HG02840 (cell line): ENCODE measurements around the gene ARHGAP8.

Experiments used
- ATAC-seq: cut with Tn5 transposase; IDR thresholded peaks from one replicate; pipeline ENCODE4 v1.9.1; 2021; ENCODE audit warnings: mild to moderate bottlenecking, moderate library complexity, moderate number of reproducible peaks; ENCODE audit not compliant: unreplicated experiment, low FRiP score

The ARHGAP8 gene

DNA sequence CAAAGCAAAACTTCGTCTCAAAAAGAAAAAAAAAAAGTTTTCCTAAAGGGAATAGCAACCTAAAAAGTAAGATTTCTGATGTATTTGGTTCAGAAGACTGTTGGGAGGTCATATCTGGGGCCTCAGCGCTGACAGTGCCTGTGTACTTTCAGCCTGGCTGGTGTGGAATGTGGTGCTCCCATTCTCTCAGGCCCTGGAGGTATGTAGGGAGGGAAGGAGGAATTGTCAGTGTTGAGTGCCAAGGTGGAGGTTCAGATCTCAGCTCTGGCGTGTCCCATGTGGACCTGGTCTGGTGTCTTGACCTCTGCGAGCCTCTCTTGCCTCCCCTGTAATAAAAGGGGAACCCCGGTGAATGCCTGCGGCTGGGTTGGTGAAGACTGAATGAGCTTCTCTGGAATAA lies 28.0 kb upstream of the ARHGAP8 start:
- ATAC-seq = no peak

DNA sequence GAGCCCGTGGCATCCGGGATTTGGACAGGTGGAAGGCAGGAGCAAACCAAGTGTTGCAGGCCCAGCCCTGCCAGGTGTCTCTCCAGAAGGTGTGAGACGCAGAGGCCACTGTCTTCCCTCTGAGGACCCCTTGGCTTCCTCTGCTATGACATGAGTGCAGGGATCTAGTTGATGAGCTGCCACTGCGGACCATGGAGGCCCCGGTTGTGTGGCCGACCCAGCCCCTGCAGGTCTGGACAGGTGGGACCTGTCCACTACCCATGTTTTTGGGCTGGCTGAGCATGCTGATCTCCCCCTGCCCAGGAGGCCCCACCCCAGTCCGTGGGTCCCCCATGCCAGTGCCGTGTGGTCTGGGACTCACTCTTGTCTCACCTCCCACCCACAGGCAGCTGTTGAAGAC lies 27.5 kb upstream of the ARHGAP8 start:
- no peak for ATAC-seq

DNA sequence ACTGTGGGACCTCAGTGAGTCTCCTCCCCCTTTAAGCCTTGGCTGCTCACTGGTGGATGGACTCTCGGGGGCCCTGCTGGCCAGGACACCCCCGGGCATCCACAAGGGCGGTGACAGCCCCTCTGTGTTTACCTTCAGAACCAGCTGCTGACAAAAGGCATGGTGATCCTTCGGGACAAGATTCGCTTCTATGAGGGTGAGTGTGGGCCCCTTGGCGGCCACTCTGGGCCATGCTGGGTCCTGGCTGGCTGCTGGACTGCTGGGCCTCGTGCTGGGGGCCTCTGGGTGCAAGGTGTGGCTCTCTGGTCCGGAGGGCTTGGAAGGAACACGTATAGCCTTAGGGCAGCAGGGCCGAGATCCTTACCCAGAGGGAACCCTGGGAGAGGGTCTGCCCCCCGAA lies 25.9 kb upstream of the ARHGAP8 start:
- no peak for ATAC-seq

DNA sequence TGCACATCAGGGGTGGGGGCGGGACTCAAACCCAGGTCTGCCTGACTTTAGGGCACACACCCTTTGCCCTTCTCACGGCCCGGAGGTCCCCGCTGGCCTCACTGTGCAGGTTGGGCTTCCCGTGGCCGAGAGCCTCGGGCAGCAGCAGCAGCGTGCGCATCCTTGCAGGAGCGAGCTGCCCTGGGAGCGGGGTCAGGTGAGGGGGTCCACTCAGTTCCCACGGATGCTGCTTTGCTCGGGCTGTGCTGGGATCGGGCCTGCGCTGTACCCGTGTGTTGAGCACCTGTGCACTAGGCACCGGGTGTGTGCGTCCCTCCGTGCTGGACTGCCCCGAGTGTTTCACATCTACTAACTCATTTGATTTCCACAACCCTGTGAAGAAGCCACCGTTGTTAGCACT lies 25.2 kb upstream of the ARHGAP8 start:
- ATAC-seq = no peak

DNA sequence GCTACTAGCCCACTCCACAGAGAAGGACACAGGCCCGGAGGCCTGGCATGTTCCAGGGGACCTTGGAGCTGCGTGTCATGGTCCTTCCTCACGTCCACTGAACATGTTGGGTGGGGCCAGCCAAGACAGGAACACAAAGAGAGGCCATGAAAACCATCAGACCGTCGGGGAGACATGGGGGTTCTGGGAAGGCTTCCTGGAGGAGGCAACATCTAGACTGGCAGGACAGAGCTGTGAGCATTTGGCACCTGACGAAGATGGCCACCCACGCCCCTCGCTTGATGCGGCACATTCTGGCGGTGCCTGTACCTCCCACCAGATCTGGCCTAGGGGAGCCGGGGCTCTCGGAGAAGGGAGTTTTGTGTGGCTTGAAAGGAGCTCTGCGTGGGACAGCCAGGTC lies 24.7 kb upstream of the ARHGAP8 start:
- ATAC-seq = no peak

DNA sequence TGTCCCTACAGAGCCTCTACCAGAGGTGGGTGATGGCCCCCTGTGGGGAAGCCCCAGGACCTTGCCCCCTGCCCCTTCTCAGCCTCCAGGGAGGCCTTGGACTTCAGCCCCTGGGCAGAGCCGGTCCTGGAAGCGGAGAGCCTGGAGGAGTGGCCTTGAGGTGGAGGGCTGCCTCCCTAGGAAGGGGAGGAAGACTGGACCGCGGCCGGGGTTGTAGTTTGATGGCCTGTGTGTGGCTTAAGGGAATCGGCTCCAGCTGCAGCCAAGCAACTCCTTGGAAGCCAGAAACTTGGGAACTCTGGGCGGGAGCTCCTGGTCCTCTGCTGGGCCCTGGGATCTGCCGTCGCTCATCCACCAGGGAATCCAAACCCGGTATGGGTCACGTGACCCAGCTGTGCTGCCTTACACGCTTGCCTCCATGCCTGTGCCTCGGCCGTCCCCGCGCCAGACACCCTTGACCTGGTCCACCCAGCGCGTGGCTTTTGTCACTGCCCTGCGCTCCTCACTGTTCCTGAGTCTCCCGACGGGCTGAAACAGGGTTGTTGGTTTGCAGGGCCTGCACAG lies 23.5 kb upstream of the ARHGAP8 start:
- no peak for ATAC-seq

DNA sequence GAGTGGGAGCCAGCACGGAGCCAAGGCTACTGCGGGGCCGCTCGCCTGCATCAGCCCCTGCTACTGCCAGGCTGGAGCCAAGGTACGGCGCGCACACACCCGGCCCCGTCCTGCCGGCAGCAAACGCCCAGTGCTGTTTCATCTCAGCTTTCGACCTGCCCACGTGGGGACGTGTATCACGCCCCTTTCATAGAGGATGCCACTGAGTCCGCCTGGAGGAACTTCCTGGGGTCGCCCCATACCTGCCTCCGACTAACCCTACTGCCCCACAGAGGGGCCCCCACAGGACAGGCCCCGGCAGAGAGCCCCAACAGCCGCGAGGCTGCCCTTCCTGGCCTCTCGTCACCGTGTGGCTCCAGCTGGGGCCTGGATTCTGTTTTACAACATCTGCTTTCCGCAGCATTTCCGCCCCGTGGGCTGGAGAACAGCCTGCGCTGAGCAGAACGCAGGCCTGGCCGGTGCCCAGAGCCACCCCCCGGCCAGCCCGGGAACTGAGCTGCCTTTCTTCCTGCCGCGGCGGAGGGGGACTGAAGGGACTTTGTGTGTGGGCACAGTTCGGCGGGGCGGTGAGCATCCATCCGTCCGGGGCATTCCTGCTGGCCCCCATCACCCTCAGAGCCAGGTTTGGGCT lies 22.9 kb upstream of the ARHGAP8 start:
- no peak for ATAC-seq

DNA sequence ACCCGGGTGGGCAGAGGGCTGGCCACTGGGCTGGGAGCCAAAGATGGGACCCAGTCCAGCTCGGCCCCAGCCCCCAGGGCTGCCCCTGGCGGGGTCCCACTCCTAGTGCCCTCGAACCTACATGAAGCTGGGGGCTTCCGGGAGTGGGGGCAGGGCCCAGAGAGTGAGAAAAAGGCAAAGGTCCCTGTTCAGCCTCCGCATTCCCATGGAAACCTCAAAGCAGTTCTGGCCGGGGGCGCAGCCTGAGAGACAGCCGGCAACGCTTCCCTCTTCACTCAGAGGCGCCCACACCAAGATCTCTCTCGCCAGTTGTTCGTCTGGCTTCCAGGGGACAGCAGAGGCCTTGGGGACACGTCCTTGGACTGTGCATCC lies 22.4 kb upstream of the ARHGAP8 start:
- no peak for ATAC-seq

DNA sequence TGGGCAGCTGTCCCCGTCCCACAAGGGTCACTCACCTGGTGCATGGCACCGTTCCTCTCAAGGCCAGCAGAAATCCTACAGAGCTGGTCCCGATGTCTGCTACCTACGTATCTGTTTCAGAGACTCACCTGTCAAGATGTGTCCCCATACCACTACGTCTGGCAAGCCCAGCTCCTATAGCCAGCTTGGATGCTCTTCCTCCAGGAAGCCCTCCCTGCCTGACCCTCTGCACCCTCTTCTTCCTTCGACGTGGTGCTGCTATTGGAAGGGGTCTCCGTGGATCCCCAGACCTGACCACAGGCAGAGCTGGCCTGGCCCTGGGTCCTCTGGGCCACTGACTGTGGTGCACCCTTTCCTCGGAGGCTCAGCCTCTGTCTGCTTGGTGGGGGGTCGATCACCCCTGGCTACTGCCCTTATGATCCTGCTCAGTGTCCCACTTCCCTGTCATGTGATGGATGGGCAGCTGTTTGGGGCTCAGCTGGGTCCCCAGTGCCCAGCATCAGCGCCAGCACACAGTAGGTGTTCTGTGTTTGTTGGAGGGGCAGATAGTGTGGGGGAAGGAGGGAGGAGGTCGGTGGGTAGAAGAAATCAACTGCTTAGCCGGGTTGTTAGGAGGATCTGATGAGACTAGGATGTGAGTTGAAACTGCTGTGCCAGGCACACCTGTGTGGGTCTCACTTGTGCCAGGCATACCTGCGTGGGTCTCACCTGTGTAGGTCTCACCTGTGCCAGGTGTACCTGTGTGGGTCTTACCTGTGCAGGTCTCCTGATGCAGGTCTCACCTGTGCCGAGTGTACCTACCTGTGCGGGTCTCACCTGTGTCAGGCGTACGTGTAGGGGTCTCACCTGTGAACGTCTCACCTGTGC lies 21.7 kb upstream of the ARHGAP8 start:
- no peak for ATAC-seq

DNA sequence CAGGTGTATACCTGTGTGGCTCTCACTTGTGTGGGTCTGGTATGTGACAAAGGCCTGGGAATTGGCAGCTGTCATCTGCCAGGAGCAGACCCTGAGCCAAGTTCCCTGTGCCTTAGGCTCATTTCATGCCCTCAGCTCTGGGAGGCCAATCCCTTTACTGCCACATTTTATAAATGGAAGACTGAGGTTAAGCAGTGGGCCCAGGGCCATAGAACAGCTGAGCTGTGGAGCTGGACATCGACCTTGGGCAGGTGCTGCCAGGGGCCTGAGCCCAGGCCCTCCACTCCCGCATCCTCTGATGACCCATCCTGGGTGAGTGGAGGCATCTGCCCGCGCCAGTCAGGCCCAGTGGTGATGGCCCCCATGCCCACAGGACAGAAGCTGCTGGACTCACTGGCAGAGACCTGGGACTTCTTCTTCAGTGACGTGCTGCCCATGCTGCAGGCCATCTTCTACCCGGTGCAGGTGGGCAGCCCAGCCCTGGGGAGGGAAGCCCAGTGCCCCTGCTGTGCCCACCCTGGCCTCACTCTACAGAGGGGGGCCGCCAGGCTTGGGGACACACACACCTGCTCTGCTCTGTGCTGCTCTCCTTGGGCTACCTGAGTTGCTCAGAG lies 20.9 kb upstream of the ARHGAP8 start:
- ATAC-seq = no peak

DNA sequence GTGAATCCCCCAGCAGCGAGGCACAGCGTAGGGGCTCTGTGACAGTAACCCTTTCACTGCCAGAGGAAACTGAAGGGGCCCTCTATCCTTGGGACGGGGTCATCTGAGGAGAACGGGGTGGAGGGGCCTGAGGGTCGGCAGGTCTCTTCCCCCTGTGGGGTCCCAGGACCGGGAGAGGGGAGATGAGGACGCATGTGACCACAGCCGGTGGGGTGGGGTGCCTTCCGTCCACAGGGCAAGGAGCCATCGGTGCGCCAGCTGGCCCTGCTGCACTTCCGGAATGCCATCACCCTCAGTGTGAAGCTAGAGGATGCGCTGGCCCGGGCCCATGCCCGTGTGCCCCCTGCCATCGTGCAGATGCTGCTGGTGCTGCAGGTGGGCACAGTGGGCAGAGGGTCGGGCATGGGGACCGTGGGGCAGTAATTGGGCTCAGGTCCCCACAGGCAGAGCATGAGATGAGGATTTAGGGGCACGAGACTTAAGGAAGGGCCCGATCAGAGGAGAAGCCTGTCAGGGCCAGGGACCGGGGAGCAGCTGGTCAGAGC lies 20.3 kb upstream of the ARHGAP8 start:
- no peak for ATAC-seq

DNA sequence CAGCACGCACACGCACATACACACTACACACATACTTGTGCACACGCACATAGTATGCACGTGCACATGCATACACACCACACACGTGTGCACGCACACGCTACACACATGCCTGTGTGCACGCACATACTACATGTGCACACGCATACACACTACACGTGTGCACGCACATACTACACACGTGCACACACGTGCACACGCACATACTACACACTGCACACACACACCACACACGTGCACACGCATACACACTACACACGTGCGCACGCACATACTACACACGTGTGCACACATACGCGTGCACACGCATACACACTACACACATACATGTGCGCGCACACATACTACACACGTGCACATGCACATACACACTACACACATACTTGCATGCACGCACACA lies 19.7 kb upstream of the ARHGAP8 start:
- no peak for ATAC-seq

DNA sequence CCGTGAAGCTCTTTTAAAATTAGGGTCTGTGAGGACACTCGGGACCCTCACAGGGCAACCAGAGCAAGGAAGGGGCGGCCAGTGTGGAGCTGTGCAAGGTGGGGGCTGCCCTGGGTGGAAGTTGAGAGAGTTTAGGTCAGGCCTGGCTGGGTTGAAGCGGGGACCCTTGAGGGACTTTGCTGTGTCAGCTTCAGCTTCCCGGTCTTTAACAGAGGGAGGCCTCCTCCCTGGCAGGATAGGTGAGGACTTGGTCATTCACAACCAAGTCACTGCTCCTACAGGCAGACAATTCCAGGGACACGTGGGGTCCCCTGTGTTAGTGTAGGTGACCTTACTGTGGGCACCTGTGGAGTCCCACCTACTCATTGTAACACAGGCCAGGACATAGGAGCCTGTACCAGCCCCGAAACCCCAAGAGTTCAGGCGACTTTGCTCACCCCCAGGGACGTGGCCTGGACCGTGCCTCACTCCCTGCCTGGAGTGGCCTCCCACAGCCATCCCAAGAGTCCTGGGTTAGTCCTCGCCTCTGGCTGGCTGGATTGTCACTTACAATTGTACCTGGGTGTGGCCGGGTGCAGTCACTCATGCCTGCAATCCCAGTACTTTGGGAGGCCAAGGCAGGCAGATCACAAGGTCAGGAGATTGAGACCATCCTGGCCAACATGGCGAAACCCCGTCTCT lies 18.8 kb upstream of the ARHGAP8 start:
- no peak for ATAC-seq

DNA sequence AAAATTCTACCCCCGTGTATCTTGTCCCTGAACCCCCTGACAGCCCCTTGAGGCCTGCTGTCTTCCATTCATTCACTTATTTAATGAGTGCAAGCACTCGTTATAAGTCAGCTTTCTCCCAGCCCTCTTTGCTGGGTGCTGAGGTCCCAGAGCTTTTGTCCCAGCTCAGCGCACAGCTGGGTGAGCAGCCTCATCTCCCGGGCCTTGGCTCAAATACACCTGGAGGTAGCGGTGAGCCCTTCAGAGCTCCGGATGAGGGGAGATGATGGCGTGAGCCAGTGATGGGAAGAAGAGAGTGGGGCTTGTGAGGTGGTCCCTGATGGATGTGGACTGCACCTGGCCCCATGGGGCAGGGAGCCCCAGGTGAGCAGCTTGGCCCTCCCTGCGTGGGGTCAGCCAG lies 18.1 kb upstream of the ARHGAP8 start:
- ATAC-seq = no peak

DNA sequence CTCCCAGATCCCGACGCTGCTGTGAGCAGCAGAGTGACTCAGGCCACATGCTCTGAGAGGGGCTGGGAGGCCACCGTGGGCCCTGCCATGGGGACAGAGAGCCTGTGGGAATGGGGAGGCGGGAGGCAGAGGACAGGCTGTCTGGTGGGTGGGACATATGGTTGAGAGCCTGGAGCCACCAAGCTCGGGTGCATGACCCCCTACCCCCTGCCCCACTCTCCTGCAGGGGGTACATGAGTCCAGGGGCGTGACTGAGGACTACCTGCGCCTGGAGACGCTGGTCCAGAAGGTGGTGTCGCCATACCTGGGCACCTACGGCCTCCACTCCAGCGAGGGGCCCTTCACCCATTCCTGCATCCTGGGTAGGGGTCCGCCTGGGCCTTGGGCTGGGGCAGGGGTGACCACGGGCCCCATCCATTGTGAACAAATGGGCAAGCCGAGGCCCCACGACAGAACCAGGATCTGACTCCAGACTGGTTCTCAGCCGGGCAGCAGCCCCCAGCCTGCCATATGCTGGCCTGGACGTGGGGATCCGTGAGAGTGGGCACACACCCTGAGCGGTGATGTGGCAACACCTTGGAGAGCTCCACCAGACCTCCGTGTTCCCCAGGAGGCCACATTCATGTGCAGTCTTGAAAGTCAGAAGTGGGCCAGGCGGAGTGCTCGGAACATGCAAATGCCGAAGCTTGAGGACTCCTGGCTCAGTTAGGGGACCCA lies 17.4 kb upstream of the ARHGAP8 start:
- no peak for ATAC-seq

DNA sequence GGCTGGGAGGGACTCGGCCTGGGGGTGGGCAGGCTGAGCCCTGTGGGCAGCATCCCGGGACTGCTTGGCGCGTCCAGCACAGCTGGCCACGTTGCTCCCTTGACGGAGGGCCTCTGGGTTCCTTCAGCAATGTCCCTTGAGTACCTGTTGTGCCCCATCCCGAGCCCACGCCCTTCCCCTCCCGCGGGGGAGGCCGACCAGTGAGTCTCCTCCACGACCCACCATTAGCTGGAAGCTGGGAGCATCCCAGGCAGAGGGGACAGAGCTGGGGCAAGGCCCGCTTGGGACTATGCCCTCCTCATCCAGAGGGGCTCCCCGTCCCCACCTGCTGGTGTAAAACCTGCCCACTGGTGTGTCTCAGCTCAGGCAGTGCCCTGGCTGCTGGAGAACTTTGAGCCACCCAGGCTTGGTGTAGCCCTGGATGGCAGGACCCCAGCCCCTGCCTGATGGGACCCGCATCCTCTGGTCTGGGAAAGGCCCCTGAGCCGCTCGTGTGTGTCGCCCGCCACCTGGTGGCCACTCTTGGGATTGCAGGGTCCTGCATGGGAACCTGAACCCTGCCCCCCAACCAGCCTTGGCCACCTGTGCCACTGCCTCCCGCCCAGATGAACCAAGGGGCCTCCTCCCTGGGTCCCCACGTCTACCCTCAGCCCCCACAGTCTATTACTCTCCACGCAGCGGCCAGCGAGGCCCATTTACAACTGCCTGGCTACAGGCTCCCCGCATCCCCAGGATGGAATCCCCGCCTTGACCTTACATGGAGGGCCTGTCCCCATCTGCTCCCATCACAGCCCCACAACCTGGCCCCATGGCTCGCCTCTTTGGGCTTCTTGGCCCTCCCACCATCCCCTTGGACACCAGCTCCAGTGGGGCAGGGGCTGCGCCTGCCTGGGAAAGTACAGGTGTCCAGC lies 16.6 kb upstream of the ARHGAP8 start:
- ATAC-seq = no peak

DNA sequence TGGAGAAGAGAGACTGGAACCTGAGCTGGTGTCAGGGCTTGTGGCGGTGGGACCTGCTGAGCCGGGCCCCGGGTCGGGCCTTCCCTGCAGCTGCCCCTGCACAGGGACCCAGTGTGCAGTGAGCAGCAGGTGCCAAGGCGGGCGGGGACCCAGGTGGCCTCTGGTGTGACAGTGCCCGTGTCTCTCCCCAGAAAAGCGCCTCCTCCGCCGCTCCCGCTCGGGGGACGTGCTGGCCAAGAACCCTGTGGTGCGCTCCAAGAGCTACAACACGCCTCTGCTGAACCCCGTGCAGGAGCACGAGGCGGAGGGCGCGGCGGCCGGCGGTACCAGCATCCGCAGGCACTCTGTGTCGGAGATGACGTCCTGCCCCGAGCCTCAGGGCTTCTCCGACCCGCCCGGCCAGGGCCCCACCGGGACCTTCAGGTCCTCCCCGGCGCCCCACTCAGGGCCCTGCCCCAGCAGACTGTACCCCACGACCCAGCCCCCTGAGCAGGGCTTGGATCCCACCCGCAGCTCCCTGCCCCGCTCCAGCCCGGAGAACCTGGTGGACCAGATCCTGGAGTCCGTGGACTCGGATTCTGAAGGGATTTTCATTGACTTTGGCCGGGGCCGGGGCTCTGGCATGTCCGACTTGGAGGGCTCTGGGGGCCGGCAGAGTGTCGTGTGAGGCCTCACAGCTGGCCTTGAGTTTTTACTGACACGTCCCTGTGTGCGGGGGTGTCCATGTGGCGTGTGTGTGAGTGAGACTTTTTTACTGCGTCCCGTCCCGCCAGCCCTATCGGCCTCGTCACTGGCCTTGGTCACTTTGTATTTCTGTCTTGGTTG lies 15.6 kb upstream of the ARHGAP8 start:
- no peak for ATAC-seq
